Measurements from ENCODE around the gene ZNF398.

- TF ChIP-seq, protein P1, sequence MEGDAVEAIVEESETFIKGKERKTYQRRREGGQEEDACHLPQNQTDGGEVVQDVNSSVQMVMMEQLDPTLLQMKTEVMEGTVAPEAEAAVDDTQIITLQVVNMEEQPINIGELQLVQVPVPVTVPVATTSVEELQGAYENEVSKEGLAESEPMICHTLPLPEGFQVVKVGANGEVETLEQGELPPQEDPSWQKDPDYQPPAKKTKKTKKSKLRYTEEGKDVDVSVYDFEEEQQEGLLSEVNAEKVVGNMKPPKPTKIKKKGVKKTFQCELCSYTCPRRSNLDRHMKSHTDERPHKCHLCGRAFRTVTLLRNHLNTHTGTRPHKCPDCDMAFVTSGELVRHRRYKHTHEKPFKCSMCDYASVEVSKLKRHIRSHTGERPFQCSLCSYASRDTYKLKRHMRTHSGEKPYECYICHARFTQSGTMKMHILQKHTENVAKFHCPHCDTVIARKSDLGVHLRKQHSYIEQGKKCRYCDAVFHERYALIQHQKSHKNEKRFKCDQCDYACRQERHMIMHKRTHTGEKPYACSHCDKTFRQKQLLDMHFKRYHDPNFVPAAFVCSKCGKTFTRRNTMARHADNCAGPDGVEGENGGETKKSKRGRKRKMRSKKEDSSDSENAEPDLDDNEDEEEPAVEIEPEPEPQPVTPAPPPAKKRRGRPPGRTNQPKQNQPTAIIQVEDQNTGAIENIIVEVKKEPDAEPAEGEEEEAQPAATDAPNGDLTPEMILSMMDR (IDR thresholded peaks at IDR 0.05; ENCODE audit: insufficient read depth, low read length), result no peak
- TF ChIP-seq GABPA (IDR thresholded peaks at IDR 0.05; ENCODE audit: low read depth) (no peak), REST (IDR thresholded peaks at IDR 0.05; ENCODE audit: insufficient replicate concordance, low read depth) (no peak)
Observed at GRCh38 chr7:149104749-149105148, 42.5 kb upstream of the ZNF398 start.

Data from HL-60 (cell line).